ENCODE data around the gene LRP6. TPM values are rescaled to one million over a fixed set of nuclear protein-coding genes. Genes with fewer than 3 reads are reported as not detected.
A peak's percentile ranks its signal among the peaks of the same experiment; 100 is the strongest.

The LRP6 gene
- total and polyA plus RNA-seq, 2 of the 13 experiments (the other 11 are each of a cell fraction or from before 2014, with no cell fraction given), result 33.8 to 42.0 TPM

DNA sequence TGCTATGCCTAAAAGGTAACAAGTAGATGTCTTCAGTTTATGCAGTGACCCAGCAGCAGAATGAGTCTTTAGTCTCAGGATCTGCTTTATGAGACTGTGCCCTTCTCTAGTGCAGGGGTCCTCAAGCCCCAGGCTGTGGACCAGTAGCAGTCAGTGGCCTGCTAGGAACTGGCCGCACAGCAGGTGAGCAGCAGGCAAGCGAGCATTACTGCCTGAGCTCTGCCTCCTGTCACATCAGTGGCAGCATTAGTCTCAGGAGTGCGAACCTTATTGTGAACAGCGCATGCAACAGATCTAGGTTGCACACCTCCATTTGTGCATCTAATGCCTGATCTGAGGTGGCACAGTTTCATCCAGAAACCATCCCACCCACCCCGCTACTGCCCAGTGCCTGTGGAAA, 38.4 kb downstream of the LRP6 start:
- Histone ChIP-seq H3K4me3 (replicated peaks in 1 of 3; ENCODE audit: insufficient read depth in 1 of 3, low read depth in 2 of 3, low read length in 3 of 3) (no peak overlapping the region), H3K79me2 (ENCODE audit: insufficient read depth, low read length) (peaks cover 95% of the 10 kb centered on the region), H3K9me3 (ENCODE audit: low read length) (no peaks in the 10 kb centered on the region), H3K36me3 (replicated peaks in 1 of 2; ENCODE audit: control insufficient read depth in 1 of 2, insufficient read depth in 2 of 2, low read length in 2 of 2) (no peaks in the 10 kb centered on the region; a peak in 1 of 5 replicates), H3K4me2 (ENCODE audit: low read depth, low read length) (no peak overlapping the region), H3K4me1 (ENCODE audit: insufficient read depth, low read length) (peaks cover 64% of the 10 kb centered on the region), H3K27me3 (ENCODE audit: control insufficient read depth in 1 of 2, insufficient read depth in 2 of 2, low read length in 2 of 2) (no peaks in the 10 kb centered on the region), H2AFZ (ENCODE audit: low read length) (no peak overlapping the region), H4K20me1 (ENCODE audit: insufficient read depth, low read length) (0 out of 2 replicates have a peak, but pooled peaks cover 4% of the 10 kb centered on the region), H3K9ac (ENCODE audit: insufficient read depth, low read depth, low read length) (no peak overlapping the region), H3K27ac (ENCODE audit: extremely low read length, insufficient read depth, low read length) (no peak overlapping the region)
- POLR2A ChIA-PET, result no interaction called here
- TF ChIP-seq, protein P1, sequence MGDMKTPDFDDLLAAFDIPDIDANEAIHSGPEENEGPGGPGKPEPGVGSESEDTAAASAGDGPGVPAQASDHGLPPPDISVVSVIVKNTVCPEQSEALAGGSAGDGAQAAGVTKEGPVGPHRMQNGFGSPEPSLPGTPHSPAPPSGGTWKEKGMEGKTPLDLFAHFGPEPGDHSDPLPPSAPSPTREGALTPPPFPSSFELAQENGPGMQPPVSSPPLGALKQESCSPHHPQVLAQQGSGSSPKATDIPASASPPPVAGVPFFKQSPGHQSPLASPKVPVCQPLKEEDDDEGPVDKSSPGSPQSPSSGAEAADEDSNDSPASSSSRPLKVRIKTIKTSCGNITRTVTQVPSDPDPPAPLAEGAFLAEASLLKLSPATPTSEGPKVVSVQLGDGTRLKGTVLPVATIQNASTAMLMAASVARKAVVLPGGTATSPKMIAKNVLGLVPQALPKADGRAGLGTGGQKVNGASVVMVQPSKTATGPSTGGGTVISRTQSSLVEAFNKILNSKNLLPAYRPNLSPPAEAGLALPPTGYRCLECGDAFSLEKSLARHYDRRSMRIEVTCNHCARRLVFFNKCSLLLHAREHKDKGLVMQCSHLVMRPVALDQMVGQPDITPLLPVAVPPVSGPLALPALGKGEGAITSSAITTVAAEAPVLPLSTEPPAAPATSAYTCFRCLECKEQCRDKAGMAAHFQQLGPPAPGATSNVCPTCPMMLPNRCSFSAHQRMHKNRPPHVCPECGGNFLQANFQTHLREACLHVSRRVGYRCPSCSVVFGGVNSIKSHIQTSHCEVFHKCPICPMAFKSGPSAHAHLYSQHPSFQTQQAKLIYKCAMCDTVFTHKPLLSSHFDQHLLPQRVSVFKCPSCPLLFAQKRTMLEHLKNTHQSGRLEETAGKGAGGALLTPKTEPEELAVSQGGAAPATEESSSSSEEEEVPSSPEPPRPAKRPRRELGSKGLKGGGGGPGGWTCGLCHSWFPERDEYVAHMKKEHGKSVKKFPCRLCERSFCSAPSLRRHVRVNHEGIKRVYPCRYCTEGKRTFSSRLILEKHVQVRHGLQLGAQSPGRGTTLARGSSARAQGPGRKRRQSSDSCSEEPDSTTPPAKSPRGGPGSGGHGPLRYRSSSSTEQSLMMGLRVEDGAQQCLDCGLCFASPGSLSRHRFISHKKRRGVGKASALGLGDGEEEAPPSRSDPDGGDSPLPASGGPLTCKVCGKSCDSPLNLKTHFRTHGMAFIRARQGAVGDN (CRISPR knock-in tag; IDR thresholded peaks at IDR 0.05), result 0 out of 2 replicates have a peak, but pooled peaks have one; percentile 14
- no peak for TF ChIP-seq ZFP37 (CRISPR knock-in tag; IDR thresholded peaks at IDR 0.05; ENCODE audit: borderline replicate concordance)
- TF ChIP-seq, protein P2, sequence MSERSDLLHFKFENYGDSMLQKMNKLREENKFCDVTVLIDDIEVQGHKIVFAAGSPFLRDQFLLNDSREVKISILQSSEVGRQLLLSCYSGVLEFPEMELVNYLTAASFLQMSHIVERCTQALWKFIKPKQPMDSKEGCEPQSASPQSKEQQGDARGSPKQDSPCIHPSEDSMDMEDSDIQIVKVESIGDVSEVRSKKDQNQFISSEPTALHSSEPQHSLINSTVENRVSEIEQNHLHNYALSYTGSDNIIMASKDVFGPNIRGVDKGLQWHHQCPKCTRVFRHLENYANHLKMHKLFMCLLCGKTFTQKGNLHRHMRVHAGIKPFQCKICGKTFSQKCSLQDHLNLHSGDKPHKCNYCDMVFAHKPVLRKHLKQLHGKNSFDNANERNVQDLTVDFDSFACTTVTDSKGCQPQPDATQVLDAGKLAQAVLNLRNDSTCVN (CRISPR knock-in tag; IDR thresholded peaks at IDR 0.05; ENCODE audit: borderline replicate concordance), result no peak
- FAIRE-seq (no peak), ATAC-seq (peak; percentile 39; the same call in 2 of the 3 replicates), DNase-seq (ENCODE audit: low spot score) (no peak)
- in situ Hi-C loops (cut with HindIII; ENCODE audit: extremely low pct_ligation_motif_present, low pct_unique_long_range_greater_than_20kb) (no loop called here), intact Hi-C loops (cut with micrococcal nuclease; ENCODE audit: unreplicated experiment) (no loop called here)
- BruUV-seq (replicated peaks), result no TSS peak
- 100% methylated on average over 3 of the region's 5 CpGs for WGBS (ENCODE audit: low lambda C conversion rate)
- CTCF ChIA-PET (ENCODE audit: low intra/inter-chr PET ratio, low total read pairs), result no interaction called here

Measured in HepG2 (cell line).